ENCODE results near the gene FOXO1. TPM values are rescaled to one million over a fixed set of nuclear protein-coding genes. Genes with fewer than 3 reads are reported as not detected.

FOXO1 gene
- polyA plus RNA-seq, 1 experiment: 5.3 TPM

DNA sequence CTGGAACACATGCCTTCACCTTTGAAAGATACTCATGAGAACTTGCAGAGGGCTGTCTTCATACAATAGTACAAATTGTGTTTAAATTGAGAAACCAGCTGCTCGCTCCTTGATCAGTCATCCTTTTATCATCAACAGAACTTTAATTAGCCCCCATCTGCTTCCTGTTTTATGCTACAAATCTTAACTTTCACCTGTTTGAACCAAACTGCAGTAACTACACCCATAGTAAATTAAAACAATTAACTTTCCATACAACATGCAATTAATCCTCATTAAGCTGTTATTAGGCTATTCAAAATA, 85.2 kb downstream of the FOXO1 start:
- DNase-seq (ENCODE audit: low read depth): no peak
- TF ChIP-seq, protein P1, sequence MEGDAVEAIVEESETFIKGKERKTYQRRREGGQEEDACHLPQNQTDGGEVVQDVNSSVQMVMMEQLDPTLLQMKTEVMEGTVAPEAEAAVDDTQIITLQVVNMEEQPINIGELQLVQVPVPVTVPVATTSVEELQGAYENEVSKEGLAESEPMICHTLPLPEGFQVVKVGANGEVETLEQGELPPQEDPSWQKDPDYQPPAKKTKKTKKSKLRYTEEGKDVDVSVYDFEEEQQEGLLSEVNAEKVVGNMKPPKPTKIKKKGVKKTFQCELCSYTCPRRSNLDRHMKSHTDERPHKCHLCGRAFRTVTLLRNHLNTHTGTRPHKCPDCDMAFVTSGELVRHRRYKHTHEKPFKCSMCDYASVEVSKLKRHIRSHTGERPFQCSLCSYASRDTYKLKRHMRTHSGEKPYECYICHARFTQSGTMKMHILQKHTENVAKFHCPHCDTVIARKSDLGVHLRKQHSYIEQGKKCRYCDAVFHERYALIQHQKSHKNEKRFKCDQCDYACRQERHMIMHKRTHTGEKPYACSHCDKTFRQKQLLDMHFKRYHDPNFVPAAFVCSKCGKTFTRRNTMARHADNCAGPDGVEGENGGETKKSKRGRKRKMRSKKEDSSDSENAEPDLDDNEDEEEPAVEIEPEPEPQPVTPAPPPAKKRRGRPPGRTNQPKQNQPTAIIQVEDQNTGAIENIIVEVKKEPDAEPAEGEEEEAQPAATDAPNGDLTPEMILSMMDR (IDR thresholded peaks at IDR 0.05; ENCODE audit: insufficient read depth, low read depth, low read length): no peak
- Histone ChIP-seq H3K36me3 (ENCODE audit: control insufficient read depth, insufficient read depth, low read length) (no peaks in the 10 kb centered on the region), H3K27me3 (ENCODE audit: control insufficient read depth, insufficient read depth, low read length) (no peaks in the 10 kb centered on the region), H3K4me3 (ENCODE audit: low read depth, low read length) (no peak overlapping the region)
- CTCF ChIA-PET: no interaction called here
- POLR2A ChIA-PET: no interaction called here

DNA sequence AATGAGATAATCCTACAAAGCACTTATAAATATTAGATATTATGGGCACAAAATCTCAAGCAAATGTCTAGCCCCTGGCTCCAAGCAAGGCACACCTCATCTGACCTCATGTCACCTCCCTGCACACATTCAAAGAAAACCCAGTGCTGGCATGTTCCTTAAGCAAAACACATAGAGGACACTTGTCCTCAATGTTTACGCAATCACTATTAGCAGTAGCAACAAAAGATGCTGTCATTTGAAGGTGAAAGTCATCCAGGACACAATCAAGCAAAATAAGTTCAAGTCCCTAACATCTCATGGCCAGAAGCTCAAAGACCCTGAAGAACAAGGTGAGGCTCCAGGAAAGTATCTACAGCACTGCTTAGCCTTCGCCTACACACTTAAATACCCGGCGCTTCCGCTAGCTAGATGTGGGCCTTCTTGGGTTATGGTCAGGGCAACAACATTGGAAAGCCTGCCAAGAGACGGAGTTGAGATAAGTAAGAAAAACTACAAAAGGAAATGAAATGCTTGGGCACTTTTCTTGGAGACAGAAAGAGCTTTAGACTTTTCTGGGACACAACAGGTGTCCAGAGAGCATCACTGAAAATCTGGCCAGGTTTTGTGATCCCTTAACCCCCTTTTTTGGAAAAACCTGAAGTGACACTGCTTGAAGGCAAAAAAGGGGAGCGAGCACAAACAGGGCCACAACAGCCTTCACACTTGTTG, 85.7 kb downstream of the FOXO1 start:
- Histone ChIP-seq H3K36me3 (ENCODE audit: control insufficient read depth, insufficient read depth, low read length) (no peaks in the 10 kb centered on the region), H3K4me3 (ENCODE audit: low read depth, low read length) (no peak overlapping the region), H3K27me3 (ENCODE audit: control insufficient read depth, insufficient read depth, low read length) (no peaks in the 10 kb centered on the region)
- no peak for DNase-seq (ENCODE audit: low read depth)
- TF ChIP-seq, protein P1 (IDR thresholded peaks at IDR 0.05; ENCODE audit: insufficient read depth, low read depth, low read length): no peak
- ChIA-PET POLR2A (interaction anchor here (0.6 kb wide), 1 partner anchor 10 kb away, joined by 3 read pairs; no protein-coding TSS in a partner anchor), CTCF (no interaction called here)

DNA sequence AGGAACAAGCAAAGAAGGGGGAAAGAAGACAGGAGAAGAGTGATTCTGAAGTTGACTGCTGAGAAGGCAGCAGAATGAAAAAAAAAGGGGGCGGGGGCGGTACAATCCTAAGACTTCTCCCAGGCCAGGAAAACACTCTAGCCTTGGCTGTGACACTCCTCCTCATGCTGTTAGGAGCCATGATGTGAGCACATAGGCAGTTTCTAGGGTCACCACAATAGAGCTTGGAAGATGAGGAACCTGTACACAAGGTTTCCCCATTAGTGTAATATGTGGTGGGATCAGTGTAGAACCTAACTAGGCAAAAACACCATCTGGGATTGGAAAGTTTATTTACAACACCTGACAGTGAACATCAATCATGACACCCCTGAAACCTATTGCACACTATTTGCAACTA, 86.9 kb downstream of the FOXO1 start:
- Histone ChIP-seq H3K4me3 (ENCODE audit: low read depth, low read length) (no peak overlapping the region), H3K27me3 (ENCODE audit: control insufficient read depth, insufficient read depth, low read length) (no peaks in the 10 kb centered on the region), H3K36me3 (ENCODE audit: control insufficient read depth, insufficient read depth, low read length) (no peaks in the 10 kb centered on the region)
- ChIA-PET POLR2A (no interaction called here), CTCF (no interaction called here)
- TF ChIP-seq, protein P1 (IDR thresholded peaks at IDR 0.05; ENCODE audit: insufficient read depth, low read depth, low read length): no peak
- DNase-seq (ENCODE audit: low read depth): no peak

DNA sequence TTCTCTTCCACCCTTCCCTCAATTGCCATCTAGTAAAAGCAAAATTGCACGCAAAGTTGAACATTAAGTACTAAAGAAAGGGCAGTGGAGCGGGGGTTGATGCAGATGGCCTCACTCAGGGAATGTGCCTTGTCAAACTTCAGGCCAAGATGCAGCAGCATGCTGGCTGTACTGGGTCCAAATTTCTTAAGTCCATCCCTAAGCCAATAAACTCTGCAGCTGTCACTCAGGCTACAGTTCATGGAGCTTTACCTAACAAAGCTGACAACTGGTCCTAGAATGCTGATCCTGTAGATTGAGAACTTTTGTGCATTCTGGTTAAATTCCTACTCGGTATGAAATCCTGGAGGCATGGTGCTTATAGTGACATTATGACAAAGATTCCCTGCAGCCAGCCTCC, 88.4 kb downstream of the FOXO1 start:
- CTCF ChIA-PET: no interaction called here

DNA sequence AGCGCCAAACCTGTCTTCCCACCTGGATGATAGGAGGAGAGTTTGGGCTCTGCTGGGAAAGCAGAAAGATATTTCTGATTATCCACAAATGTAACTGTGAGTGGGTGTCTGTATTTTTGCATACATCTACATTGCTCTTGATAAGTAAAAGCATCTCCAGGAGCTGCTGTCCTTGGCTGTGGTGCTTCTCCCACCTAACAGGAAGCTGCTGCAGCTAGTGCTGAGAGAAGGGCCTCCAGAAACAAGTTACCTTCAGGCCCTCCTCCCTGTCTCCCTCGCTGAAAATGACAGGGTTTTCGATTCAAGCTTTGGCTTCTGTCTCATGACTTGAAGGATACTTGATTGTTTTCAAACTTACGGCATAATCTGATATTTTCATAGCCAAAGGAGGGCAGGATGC, 90.1 kb downstream of the FOXO1 start:
- no peak overlapping the region for H3K4me3 ChIP-seq (ENCODE audit: low read depth, low read length)
- ChIA-PET POLR2A (no interaction called here), CTCF (no interaction called here)
- no peaks in the 10 kb centered on the region for H3K27me3 ChIP-seq (ENCODE audit: control insufficient read depth, insufficient read depth, low read length)
- TF ChIP-seq, protein P1 (IDR thresholded peaks at IDR 0.05; ENCODE audit: insufficient read depth, low read depth, low read length): no peak
- DNase-seq (ENCODE audit: low read depth): no peak
- no peaks in the 10 kb centered on the region for H3K36me3 ChIP-seq (ENCODE audit: control insufficient read depth, insufficient read depth, low read length)

More for the DNA sequence above, 88.4 kb downstream of the FOXO1 start:
- TF ChIP-seq, protein P1 (IDR thresholded peaks at IDR 0.05; ENCODE audit: insufficient read depth, low read depth, low read length): no peak
- no peaks in the 10 kb centered on the region for H3K36me3 ChIP-seq (ENCODE audit: control insufficient read depth, insufficient read depth, low read length)
- H3K27me3 ChIP-seq (ENCODE audit: control insufficient read depth, insufficient read depth, low read length): no peaks in the 10 kb centered on the region
- DNase-seq (ENCODE audit: low read depth): no peak
- no peak overlapping the region for H3K4me3 ChIP-seq (ENCODE audit: low read depth, low read length)
- POLR2A ChIA-PET: no interaction called here

All from BJ (cell line).